ENCODE data around the gene GANC. TPM values are rescaled to one million over a fixed set of nuclear protein-coding genes. Genes with fewer than 3 reads are reported as not detected.

GANC gene
- total and polyA plus RNA-seq, 7 donors = 9.0 to 34.1 (median 19.9) TPM

- 88 to 95% methylated on average over 6 of the region's 6 CpGs for WGBS, 2 donors
- DNase-seq = no peak
- Histone ChIP-seq H3K4me3 (no peak overlapping the region), H3K4me1 (no peaks in the 10 kb centered on the region), H3K27ac (peak overlapping the region in 1 of 4 donors; percentile 53), H3K36me3 (peaks cover 0 to 57% (median 12%) of the 10 kb centered on the region in 4 donors), H3K27me3 (no peaks in the 10 kb centered on the region), H3K9me3 (no peaks in the 10 kb centered on the region)
- intact Hi-C loops (cut with DNase I) = no loop called here
- TF ChIP-seq, protein P1, sequence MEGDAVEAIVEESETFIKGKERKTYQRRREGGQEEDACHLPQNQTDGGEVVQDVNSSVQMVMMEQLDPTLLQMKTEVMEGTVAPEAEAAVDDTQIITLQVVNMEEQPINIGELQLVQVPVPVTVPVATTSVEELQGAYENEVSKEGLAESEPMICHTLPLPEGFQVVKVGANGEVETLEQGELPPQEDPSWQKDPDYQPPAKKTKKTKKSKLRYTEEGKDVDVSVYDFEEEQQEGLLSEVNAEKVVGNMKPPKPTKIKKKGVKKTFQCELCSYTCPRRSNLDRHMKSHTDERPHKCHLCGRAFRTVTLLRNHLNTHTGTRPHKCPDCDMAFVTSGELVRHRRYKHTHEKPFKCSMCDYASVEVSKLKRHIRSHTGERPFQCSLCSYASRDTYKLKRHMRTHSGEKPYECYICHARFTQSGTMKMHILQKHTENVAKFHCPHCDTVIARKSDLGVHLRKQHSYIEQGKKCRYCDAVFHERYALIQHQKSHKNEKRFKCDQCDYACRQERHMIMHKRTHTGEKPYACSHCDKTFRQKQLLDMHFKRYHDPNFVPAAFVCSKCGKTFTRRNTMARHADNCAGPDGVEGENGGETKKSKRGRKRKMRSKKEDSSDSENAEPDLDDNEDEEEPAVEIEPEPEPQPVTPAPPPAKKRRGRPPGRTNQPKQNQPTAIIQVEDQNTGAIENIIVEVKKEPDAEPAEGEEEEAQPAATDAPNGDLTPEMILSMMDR (IDR thresholded peaks at IDR 0.05) = no peak
- TF ChIP-seq POLR2AphosphoS5 (IDR thresholded peaks at IDR 0.05) = no peak
- no peak for TF ChIP-seq EP300 (IDR thresholded peaks at IDR 0.05)
- no peak for TF ChIP-seq POLR2A (IDR thresholded peaks at IDR 0.05)
Measured at GRCh38 chr15:42343596-42344232, 70.7 kb downstream of the GANC start.

GRCh38 chr15:42344763-42345162, 71.8 kb downstream of the GANC start:
- intact Hi-C loops (cut with DNase I) = no loop called here
- peak overlapping the region in 1 of 4 donors; percentile 53 for H3K27ac ChIP-seq

GRCh38 chr15:42345504-42345903, 72.5 kb downstream of the GANC start:
- intact Hi-C loops (cut with DNase I) = no loop called here
- Histone ChIP-seq H3K36me3 (peaks cover 0 to 67% (median 12%) of the 10 kb centered on the region in 4 donors), H3K27me3 (no peaks in the 10 kb centered on the region), H3K27ac (peak overlapping the region in 1 of 4 donors; percentile 12), H3K4me3 (no peak overlapping the region), H3K9me3 (no peaks in the 10 kb centered on the region), H3K4me1 (no peaks in the 10 kb centered on the region)
- 96% methylated on average over 3 of the region's 3 CpGs for WGBS, 2 donors
- TF ChIP-seq, protein P1 (IDR thresholded peaks at IDR 0.05) = no peak
- TF ChIP-seq POLR2AphosphoS5 (IDR thresholded peaks at IDR 0.05) (no peak), EP300 (IDR thresholded peaks at IDR 0.05) (no peak), POLR2A (IDR thresholded peaks at IDR 0.05) (no peak)
- no peak for DNase-seq

More at GRCh38 chr15:42344763-42345162, 71.8 kb downstream of the GANC start:
- H3K4me1 ChIP-seq = no peaks in the 10 kb centered on the region
- TF ChIP-seq, protein P1 (IDR thresholded peaks at IDR 0.05) = no peak
- TF ChIP-seq EP300 (IDR thresholded peaks at IDR 0.05) (no peak), POLR2AphosphoS5 (IDR thresholded peaks at IDR 0.05) (no peak), POLR2A (IDR thresholded peaks at IDR 0.05) (no peak)
- H3K36me3 ChIP-seq = peaks cover 0 to 65% (median 12%) of the 10 kb centered on the region in 4 donors
- H3K4me3 ChIP-seq = no peak overlapping the region
- no peaks in the 10 kb centered on the region for H3K27me3 ChIP-seq
- no peak for DNase-seq
- no peaks in the 10 kb centered on the region for H3K9me3 ChIP-seq
- 77 to 87% methylated on average over 5 of the region's 5 CpGs for WGBS, 2 donors

DNA sequence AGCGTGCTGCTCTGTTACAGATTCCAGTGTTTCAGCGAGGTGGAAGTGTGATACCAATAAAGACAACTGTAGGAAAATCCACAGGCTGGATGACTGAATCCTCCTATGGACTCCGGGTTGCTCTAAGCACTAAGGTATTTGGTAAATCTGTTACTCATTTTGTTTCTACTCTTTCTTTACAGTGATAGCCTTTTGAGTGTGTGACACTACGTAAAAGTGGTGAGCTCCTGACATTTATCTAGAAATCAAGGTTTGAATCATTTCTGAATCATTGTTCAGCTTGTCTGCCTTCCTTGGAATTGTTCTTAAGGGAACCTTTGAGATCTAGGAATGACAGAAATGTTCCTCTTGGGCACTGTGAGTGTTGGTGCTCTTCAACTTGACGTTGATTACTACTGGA, 75.1 kb downstream of the GANC start:
- H3K4me3 ChIP-seq = no peak overlapping the region
- intact Hi-C loops (cut with DNase I) = no loop called here
- H3K27ac ChIP-seq = no peak overlapping the region
- H3K9me3 ChIP-seq = no peaks in the 10 kb centered on the region
- peaks cover 0 to 83% (median 21%) of the 10 kb centered on the region in 4 donors for H3K36me3 ChIP-seq
- no peak for DNase-seq
- H3K27me3 ChIP-seq = no peaks in the 10 kb centered on the region
- TF ChIP-seq POLR2A (IDR thresholded peaks at IDR 0.05) (no peak), POLR2AphosphoS5 (IDR thresholded peaks at IDR 0.05) (no peak), EP300 (IDR thresholded peaks at IDR 0.05) (no peak)
- TF ChIP-seq, protein P1 (IDR thresholded peaks at IDR 0.05) = no peak
- no peaks in the 10 kb centered on the region for H3K4me1 ChIP-seq
- 93 to 95% methylated on average over 5 of the region's 5 CpGs for WGBS, 2 donors
